ENCODE data around the gene TDRD9.
"Not testable (repeated sequence)": the region's sequence is repeated elsewhere in the genome, so short reads cannot be mapped to it uniquely, and the experiment has no call there.

The TDRD9 gene

DNA sequence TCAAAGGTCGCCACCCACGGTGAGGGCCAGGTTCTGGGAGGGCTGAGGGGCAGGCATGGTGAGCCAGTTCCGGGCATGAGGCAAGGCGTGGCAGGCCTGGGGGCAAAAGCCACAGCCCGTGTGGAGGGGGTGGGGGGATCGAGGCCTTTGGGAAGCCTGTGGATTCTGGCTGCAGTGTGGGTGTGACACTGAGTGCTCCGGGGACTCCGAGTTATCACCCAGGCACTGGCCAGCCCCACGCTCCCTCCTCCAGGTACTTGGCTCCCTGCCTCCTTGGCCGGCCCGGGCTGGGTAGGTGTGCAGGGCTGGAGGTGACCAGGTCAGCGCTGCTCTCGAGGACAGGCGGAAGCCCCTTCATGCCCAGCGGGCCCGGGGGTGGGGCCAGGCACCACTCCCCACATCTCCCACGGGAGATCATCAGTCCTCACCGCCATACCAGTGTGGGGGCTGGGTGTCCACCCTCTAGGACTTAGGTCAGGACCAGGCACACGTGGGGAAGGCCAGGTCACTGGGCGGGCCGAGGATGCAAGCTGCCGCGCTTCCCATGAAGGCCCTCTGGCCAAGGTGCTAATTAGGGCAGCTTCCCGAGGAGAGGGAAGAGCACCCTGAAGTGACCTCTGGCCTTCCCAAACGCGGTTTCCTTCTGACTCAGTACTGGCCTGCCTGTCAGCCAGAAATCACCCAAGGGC is 34.1 kb upstream of the TDRD9 start:
- no peak for DNase-seq

DNA sequence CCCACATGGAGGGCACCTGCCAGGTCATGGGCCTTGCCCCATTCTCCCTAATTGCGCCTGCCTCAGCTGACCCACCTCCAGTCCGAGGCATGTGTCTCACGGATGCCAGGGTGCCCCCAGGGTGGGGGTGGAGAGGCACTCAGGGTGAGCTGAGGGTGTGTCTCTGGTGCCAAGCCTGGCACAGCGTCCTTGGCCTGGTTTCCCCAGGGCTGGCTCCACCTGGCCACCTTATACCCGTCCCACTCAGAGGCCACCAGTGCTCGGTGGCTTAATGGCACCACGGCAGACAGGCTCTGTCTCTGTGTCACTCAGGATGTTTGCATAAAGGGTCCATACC is 33.6 kb upstream of the TDRD9 start:
- DNase-seq: no peak

DNA sequence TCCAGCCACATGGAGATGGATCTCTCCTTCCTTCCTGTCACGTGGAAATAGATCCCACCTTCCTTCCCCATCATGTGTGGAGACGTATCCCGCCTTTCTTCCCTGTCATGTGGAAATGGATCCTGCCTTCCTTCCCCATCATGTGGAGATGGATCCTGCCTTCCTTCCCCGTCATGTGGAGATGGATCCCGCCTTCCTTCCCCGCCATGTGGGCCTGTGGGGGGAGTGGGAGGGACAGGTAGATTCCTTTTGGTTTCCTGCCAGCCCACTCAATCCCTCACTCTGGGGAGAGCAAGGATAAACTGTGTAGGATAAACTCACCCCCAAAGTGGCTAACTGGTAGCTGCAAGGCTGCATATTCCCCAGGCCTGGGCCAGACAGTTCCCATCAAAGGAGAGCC is 31.7 kb upstream of the TDRD9 start:
- no peak for DNase-seq

DNA sequence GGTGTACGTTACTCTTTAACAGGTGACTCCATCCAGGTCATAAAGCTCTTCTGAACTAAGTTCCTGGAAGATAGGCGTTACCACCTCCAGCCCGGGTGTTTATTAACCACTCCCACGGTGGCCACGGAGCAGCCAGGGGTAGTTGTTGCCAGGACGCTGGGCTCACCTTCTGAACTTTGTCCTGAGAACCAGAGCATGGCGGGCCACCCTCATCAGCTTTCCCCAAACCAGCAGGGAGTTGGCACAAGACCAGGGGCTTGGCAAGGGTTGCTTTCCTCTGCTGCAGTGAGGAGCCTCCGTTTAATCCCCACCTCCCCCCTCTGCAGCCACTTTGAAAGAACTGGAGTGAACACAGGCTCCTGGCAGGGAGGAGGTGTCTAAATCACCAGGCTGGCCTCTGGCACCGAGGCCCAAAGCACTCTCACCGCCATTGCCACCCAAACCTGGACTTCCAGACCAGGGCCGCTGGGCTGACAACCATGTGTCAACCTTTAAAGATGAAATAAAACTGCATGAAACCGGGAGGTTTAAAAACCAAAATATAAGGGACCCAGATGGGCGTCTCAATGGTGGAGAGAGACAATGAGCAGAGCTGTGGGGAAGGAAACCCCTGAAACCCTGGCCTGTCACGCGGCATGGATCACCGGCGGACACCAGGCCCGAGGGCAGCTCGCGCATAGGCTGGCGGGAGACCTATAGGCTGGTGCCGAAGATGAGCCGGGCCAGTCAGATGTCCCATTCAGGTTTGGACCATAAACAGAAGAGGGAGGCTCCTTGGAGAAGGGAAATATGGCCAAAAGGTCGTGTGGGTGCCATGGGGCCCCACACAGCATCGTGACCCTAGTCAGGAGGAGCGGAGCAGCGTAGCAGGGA is 30.9 kb upstream of the TDRD9 start:
- DNase-seq: no peak

DNA sequence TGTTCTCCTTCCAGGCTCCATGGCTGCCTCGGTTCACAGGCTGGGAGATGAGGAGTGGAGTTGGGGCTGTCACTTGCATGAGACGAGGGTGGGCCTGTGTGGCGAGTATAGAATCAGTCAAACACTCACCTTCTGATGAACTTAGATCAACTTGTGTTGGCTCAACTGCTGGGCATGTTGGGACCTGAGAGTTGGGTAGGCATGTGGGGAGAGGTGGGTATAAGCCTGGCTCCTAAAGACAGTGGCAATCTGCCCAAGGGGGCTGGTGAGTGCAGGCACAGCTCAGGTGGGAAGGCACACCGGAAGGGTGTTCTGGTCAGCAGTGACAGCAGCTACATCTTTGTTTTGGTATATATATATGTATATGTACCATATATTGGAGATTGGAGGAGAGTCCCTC is 30.1 kb upstream of the TDRD9 start:
- DNase-seq: no peak

DNA sequence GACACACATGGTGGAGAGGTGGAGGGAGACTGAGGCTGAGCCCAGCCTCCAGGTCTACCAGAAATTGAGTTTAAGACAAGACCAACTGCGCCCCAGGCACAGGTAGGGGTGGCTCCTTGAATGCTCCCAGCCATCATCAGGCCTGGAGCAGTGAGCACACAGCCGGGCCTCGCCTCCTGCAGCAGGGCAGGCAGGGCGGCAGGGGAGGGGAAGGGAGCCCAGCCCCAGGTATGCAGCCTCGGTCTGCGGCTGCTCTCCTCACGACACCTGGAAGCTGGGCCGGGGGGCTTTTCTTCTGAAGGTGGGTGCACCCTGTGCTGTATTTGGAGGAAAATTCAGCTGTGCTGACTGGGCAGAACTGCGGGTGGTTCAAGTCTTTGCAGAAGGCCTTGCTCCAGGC is 29.5 kb upstream of the TDRD9 start:
- no peak for DNase-seq

DNA sequence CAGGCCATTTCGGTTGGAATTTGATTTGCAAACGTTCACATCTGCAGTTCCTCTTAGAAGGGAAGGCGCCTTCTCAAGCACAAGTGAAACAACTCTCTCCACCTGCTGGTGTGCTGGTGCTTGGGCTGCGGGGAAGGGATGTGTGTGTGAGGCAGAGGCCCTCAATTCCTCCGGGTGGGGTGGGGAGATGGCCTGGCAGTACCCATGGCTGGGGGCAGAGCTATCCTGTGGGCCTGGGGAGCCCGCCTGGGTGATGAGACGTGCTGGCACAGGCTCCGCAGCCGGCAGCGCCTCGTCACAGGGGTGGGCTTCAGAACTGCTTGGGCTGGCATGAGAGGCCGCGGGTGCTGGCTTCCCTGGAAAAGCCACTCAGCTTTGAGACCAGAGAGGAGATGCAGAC is 28.9 kb upstream of the TDRD9 start:
- no peak for DNase-seq

DNA sequence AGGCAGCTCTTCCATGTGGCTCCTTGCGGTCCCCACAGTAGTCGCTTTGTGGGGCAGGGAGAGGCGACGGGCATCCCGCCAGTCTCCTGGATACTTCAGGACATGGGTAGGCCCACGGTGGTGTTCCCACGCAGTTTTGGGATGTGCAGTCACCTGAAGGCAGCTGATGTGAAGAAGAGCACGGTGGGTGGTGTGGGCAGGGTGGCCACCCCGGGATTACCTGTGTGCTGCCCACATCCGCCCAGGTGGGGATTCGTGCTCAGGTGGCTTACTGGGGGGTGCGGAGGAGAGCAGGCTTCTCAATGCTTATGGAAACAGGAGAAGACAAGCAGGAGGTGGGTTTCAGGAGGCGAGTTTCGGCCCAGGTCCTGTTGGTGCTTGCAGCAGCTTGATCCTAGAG is 28.4 kb upstream of the TDRD9 start:
- DNase-seq: no peak

DNA sequence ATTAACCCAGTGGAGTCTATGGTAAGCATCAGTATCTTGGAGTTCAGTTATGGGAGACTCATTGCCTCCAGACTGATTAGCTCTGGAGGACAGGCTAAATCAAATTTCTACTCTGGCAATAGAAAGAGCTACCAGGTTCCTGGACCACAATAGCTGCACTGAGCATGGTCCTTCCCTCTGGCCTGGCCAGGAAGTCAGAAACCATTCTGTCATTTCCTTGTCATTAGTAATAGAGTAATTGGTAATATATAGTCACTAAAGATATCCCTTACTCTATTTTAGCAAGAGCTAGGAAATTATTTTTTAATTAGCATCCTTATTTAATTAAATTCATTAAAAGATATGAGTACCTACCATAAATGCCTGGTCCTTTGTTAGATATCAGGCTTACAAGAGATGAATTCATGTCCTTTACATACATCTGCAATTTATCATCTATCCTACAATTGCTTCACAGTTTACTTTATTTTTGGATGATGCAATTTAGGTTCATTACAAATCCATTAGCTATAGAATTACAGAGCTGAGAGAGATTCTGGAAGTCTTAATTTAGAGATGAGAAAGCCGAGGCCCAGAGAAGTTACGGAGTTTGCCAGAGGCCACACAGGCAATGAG is 23.7 kb upstream of the TDRD9 start:
- DNase-seq: no peak

DNA sequence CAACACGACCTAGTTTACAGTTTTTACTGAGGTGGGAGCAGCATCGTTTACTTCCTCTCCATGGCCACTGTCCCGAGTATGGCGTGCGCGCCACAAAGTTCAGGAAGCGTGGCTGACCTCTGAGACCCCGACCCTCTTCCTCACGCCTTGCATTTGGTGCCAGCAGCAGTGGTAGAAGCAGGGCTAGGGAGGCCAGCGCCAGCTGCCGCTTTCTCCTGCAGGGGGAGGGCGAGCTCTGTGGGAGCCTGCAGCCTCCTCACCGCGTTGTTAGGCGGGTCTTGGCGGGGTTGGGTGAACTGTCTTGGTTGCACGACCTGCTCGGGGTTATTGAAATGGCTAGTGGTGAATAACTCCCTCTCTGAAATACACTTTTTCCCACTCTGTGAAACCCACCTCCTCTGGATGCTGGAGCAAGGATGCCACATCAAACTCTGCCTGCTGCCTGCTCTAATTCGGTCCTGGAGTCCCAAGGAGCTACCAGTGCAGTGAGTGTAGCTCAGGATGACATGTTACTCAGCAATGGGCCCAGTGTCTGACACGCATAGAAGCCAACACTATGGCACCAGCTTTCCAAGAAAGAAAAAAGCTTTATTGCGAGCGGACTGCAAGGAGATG is 22.3 kb upstream of the TDRD9 start:
- no peak for DNase-seq

DNA sequence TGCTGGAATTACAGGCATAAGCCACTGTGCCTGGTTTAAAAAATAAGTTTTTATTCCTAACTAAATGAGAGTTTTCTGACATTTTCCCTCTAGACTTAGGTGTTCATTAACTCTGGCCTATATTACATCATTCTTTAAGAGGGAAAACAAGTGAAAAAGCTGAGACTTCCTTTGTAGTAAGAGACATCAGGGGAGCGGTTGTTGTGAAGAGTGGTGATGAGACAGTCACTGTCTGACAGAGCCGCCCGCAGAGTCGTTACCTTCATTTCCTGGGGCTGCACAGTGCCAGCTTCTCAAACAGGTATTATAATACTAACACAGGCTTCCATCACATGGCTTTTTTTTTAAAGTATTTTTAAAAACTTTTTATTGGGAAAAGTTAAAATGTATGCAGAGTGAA is 19.7 kb upstream of the TDRD9 start:
- DNase-seq: no peak

DNA sequence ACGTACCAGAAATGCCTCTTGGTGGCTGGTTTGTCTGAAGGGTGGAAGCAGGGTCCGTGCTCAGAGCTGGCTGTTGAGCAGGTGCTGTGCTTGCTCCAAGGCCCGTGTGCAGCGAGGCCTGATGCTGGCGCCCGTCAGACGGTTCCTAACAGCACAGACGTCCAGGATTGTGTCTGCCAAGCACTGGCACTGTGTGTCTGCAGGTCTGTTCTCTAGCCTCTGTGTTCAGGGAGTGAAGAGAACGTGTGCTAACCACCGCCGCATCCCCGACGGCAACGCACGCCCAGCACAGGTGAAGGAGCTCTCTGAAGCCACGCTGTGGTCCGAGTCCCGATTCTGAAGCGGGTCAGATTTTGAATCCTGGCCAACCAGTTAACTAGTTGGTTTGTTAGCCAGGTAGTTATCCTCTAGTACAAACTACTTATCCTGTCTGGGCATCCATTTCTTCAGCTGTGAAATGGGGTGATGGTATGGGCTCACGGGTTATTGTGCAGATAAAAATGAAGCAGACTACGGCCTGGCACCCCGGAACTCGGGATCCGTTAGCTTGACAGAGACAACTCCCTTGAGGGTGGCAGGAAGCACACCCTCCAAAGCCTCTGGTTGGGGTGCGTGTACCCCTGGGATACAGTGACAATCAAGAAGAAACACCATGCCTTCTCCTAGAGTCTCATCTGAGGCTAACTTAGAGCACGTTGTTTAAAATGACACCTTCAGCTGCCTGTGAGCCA is 18.6 kb upstream of the TDRD9 start:
- DNase-seq: no peak

DNA sequence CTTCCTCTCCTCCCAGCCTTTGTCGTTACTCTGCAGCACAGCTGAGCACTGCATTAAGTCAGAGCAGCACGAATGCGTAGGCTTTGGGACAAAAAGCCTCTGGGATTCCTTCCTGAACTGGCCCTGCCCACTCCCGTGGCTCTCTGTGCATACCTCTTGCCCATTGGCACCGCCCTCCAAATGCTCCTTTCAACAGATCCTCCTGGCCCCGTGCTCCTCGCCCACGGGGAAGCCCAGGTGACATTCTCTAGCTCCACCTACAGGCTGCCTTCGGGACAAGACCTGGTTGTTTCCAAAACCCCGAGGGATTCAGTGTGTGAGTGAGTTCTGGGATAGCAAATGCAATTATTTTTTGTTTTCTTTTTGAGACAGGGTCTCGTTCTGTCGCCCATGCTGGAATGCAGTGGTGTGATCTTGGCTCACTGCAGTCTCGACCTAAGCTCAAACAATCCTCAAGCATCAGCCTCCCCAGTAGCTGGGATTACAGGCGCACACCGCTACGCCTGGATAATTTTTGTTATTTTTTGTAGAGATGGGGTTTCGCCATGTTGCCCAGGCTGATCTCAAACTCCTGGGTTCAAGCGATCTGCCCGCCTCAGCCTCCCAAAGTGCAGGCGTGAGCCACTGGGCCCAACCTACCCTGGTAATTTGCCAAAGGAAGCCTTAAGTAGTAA is 17.9 kb upstream of the TDRD9 start:
- no peak for DNase-seq

DNA sequence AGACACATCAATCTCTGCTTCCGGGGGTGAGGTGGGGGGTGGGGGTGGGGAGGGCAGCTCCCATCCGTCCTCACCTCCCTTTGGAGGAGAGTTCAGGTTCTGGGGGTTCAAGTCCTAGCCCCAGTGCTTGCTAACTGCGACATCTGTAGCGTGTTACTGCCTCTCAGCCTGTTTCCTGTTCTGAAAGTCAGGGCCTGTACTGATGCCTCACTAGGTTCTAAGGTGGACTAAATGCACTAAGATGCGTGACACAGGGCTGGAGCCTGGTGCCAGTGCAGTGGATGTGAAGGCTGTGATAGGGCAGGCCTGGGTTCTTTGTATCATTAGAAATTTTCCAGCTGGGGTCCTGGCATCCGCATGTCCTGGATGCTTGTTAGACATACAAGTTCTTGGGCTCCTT is 17.3 kb upstream of the TDRD9 start:
- DNase-seq: no peak

DNA sequence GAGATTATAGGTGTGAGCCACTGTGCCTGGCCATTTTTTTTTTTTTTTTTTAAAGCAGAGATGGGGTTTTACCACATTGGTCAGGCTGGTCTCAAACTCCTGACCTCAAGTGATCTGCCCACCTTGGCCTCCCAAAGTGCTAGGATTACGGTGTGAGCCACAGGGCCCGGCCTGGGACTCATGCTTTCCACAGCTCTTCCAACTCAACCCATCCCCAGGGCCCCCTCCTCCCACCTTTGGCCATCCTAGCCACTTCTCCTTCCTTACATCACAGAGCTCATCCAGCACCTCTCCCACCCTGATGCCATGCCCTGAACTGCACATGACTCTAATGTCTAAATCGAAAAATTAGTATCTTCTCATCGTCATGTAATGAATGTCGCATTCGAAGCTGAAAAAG is 12.6 kb upstream of the TDRD9 start:
- DNase-seq: no peak

DNA sequence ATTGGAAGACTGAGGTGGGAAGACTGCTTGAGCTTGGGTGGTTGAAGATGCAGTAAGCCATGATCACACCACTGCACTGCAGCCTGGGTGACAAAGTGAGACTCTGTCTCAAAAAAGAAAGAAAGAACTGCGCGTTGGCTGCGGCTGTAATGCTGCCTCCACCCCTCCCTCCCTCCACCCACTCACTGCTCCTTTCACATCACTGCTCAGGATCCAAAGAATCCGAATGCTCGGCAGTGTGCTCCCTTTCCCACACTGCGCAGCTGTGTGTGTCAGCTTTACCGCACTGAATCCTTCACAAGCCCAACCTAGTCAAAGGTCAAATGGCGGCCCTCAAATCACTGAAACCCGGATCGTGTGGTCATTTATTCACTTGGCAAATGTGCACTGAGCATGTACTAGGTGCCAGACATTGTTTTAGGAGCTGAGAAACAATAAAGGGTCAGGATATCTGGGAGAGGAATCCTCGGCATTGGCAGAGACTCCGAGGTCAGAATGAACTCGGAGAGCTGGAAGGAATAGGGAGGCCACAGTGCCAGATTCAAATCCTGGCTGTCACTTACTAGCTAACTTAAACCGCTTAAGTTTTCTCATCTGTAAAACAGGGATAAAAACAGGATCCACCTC is 11.5 kb upstream of the TDRD9 start:
- DNase-seq: no peak

DNA sequence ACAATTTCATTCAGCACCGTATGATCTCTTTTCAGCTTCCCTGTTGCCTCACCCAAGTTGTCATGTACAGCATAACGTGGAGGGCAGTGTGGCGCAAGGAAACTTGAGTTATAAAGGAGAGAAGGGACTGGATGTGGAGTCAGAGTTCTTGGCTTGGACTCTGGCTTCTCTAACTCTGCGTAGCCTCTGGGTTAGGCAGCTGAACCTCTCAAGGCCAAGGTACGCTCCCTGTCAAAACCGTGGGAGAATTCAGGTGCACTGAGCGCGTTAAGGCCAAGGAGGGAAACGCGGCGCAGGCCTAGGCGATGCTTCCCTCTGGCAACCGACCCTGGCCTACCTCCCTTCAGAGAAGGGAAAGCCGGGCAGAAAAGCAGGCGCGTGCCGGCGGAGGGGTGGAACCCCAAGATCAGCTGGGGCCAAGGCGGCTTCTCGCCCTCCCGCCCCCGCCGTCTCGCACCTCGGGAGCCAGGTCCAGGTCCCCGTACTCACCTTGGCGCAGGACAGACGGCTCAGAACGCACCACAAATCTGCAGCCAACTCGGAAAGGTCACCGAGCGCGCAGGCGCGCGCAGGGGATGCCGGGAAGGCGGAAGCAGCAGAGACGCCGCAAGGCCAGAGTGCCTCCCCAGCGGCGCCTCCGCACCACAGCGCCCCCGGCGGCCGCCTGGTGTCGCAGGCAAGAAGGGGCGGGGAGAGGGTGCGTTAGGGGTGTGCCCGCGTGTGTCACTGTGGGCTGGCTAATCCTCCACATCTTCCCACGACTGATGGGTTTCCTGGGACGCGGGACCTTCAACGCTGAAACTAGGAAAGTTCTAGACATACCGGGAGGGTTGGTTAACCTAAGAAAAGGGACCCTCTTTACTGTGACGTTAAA is 7.0 kb upstream of the TDRD9 start:
- DNase-seq: peak; percentile 91

DNA sequence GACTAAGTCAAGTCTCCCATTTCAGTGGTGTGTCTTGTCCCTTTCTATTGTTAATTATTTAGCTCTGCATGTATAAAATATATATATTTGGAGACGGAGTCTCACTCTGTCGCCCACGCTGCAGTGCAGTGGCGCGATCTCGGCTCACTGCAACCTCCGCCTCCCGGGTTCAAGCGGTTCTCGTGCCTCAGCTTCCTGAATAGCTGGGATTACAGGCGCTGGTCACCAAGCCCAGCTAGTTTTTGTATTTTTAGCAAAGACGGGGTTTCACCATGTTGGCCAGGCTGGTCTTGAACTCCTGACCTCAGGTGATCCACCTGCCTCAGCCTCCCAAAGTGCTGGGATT is 6.4 kb upstream of the TDRD9 start:
- not testable (repeated sequence) for DNase-seq

DNA sequence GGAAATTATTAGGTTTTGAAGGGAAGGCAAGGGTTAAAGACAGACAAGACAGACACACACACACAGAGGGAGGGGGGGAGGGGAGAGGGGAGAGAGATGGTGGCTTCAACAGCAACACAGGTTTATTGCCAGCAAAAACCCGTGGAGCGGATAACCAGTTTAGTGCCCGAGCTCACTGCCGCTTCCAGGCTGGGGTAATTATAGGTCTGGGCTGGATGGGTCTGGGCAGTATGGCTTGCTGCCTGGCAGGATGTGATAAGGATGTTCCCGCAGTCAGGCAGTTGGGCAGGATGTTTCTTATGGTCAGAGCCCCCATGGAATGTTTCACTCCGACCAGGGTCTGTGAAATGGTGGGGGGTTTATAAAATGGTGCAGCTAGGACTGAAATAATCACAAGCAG is 4.4 kb upstream of the TDRD9 start:
- no peak for DNase-seq

DNA sequence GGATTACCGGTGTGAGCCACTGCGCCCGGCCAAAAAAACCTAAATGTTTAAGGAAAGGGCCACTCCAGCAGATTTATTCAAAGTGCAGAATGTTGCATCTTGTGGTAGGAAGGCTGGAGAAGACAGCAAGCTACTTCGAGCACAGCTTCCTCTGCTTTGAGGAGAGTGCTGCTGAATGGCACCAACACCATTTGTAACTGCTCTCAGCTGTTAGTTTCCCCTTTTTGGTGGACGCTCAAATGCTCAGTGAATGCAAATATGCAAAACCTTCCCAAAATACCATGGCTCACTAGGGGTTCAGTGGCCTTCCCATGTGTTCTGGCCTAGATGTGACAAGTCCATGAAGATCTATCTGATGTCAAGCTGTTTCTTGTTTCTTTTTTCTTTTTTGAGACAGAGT is 2.9 kb upstream of the TDRD9 start:
- DNase-seq: no peak

DNA sequence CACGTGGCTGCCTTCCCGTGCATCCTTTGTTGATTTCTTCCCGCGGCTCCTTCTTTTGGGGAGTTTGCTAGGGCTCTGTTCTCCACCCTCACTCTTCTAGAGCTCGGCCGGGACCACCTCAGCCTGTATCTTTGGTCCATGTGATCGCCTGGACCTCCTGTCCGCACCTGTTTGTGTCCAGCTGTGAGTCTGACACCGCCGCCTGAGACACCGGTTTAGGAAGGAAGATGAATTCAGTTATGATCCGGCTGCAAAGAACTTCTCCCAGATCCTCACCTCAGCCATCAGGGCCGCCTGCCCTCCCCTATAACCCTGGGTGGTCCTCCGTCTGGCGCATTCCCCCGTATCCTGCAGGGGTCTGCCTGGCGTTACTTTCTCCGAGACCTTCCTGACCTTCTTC is 690 bp upstream of the TDRD9 start:
- DNase-seq: no peak

All from T1000 (cell line).